ENCODE measurements around the gene NUP210. TPM values are rescaled to one million over a fixed set of nuclear protein-coding genes. Genes with fewer than 3 reads are reported as not detected.

NUP210 gene
- total and polyA plus RNA-seq, 2 of the 13 experiments (the other 11 are each of a cell fraction or from before 2014, with no cell fraction given): 31.6 to 35.2 TPM

- TF ChIP-seq ZBTB4 (CRISPR knock-in tag; IDR thresholded peaks at IDR 0.05; ENCODE audit: borderline replicate concordance) (no peak), ZSCAN22 (CRISPR knock-in tag; IDR thresholded peaks at IDR 0.05) (0 out of 2 replicates have a peak, but pooled peaks have one; percentile 44), TARDBP (CRISPR knock-in tag; IDR thresholded peaks at IDR 0.05) (peak; percentile 83), MAF1 (CRISPR knock-in tag; IDR thresholded peaks at IDR 0.05; ENCODE audit: borderline replicate concordance) (0 out of 2 replicates have a peak, but pooled peaks have one; percentile 18), ZNF75D (CRISPR knock-in tag; IDR thresholded peaks at IDR 0.05; ENCODE audit: borderline replicate concordance) (no peak), MLXIP (CRISPR knock-in tag; IDR thresholded peaks at IDR 0.05; ENCODE audit: borderline replicate concordance) (no peak), ARNT (IDR thresholded peaks at IDR 0.05) (no peak), ZUFSP (CRISPR knock-in tag; IDR thresholded peaks at IDR 0.05; ENCODE audit: borderline replicate concordance) (no peak), TAF15 (IDR thresholded peaks at IDR 0.05; ENCODE audit: low read depth, low read length, poor library complexity, severe bottlenecking) (no peak), ZNF207 (IDR thresholded peaks at IDR 0.05; ENCODE audit: borderline replicate concordance) (no peak), FLYWCH1 (CRISPR knock-in tag; IDR thresholded peaks at IDR 0.05) (no peak), MTA3 (CRISPR knock-in tag; IDR thresholded peaks at IDR 0.05) (no peak), ZBTB7A (CRISPR knock-in tag; IDR thresholded peaks at IDR 0.05) (no peak), NCOR1 (IDR thresholded peaks at IDR 0.05; ENCODE audit: borderline replicate concordance, low read length) (no peak), ZSCAN25 (CRISPR knock-in tag; IDR thresholded peaks at IDR 0.05) (peak; percentile 61), MYNN (CRISPR knock-in tag; IDR thresholded peaks at IDR 0.05; ENCODE audit: low read depth) (no peak), ZNF841 (CRISPR knock-in tag; IDR thresholded peaks at IDR 0.05; ENCODE audit: borderline replicate concordance) (no peak), PTBP1 (IDR thresholded peaks at IDR 0.05; ENCODE audit: low read depth, low read length, poor library complexity, severe bottlenecking) (peak; percentile 8)
Measured at GRCh38 chr3:13281507-13282357, 138.4 kb downstream of the NUP210 start (continued).

All from HepG2 (cell line).